Endometrium (tissue), 2 donors: Measurements from ENCODE around the gene CLEC16A.
"Not testable (repeated sequence)": the region's sequence is repeated elsewhere in the genome, so short reads cannot be mapped to it uniquely, and the experiment has no call there.

Source experiments
- FAIRE-seq: peaks from 2 replicates; lab custom pipeline; 2012; peaks lifted over from hg19 to GRCh38; lab: Jason Lieb, UNC
- donor health status: control.
- donor health status: control.

Gene CLEC16A

GRCh38 chr16:10966559-10966958 lies 22.2 kb downstream of the CLEC16A start:
- not testable (repeated sequence) for FAIRE-seq

- no peak for FAIRE-seq
Measured at GRCh38 chr16:10967986-10968385, 23.6 kb downstream of the CLEC16A start.

GRCh38 chr16:10968498-10968897 lies 24.1 kb downstream of the CLEC16A start:
- FAIRE-seq = no peak

GRCh38 chr16:10969615-10970014 lies 25.3 kb downstream of the CLEC16A start:
- FAIRE-seq = no peak

GRCh38 chr16:10970065-10970464 lies 25.7 kb downstream of the CLEC16A start:
- no peak for FAIRE-seq

GRCh38 chr16:10971560-10971961 lies 27.2 kb downstream of the CLEC16A start:
- no peak for FAIRE-seq

GRCh38 chr16:10972108-10972818 lies 27.9 kb downstream of the CLEC16A start:
- FAIRE-seq = no peak

GRCh38 chr16:10972819-10973464 lies 28.6 kb downstream of the CLEC16A start:
- no peak for FAIRE-seq

GRCh38 chr16:10976634-10977033 lies 32.3 kb downstream of the CLEC16A start:
- FAIRE-seq = no peak

GRCh38 chr16:10978124-10978523 lies 33.8 kb downstream of the CLEC16A start:
- FAIRE-seq = no peak

GRCh38 chr16:10978871-10979446 lies 34.6 kb downstream of the CLEC16A start:
- no peak for FAIRE-seq

GRCh38 chr16:10979717-10980601 lies 35.6 kb downstream of the CLEC16A start:
- FAIRE-seq = no peak

- FAIRE-seq = no peak
Measured at GRCh38 chr16:10980813-10981212, 36.4 kb downstream of the CLEC16A start.

GRCh38 chr16:10981697-10982216 lies 37.4 kb downstream of the CLEC16A start:
- no peak for FAIRE-seq

- no peak for FAIRE-seq
Measured at GRCh38 chr16:10982465-10983150, 38.2 kb downstream of the CLEC16A start.

- FAIRE-seq = no peak
Measured at GRCh38 chr16:10983159-10983558, 38.8 kb downstream of the CLEC16A start.

GRCh38 chr16:10984509-10984908 lies 40.1 kb downstream of the CLEC16A start:
- FAIRE-seq = no peak

- FAIRE-seq = no peak
Measured at GRCh38 chr16:10987361-10988163, 43.2 kb downstream of the CLEC16A start.

- no peak for FAIRE-seq
Measured at GRCh38 chr16:10988164-10988803, 43.9 kb downstream of the CLEC16A start.

- no peak for FAIRE-seq
Measured at GRCh38 chr16:10988879-10989278, 44.5 kb downstream of the CLEC16A start.
